ENCODE results near the gene MDN1. TPM values are rescaled to one million over a fixed set of nuclear protein-coding genes. Genes with fewer than 3 reads are reported as not detected.
A peak's percentile ranks its signal among the peaks of the same experiment; 100 is the strongest.

MDN1 gene
- total and polyA plus RNA-seq, 2 of the 8 experiments (the other 6 are each of a cell fraction or from before 2014, with no cell fraction given), result 53.5 to 179 TPM

DNA sequence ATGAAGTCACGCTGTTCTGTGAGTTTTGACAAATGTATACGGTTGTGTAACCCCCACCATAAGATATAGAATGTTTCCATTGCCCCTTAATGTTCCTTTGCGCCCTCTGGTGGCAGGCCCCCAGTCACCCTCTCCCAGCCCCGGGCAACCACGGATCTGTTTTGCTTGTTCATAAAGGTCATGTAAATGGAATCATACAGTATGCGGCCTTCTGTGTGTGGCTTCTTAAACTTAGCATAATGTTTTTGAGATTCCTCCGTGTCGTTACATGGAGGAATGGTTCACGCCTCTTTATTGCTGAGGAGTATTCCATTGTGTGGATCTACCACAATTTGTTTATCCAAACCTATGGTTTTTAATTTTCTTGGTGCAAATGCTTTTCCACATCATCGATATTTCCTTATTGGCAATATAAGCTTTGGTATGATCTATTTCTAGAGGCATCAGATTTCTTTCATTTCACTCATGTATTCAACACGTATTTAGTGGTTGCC lies 209.4 kb downstream of the MDN1 start:
- no peaks in the 10 kb centered on the region for H3K9me3 ChIP-seq (ENCODE audit: insufficient read depth in 2 of 2, low read depth in 1 of 2, low read length in 1 of 2)
- ChIA-PET CTCF (ENCODE audit: partially characterized antibody) (interaction anchor here (0.6 to 11.0 kb wide), 42 partner anchors 9 to 305 kb away, joined by 3 to 183 read pairs (median 5); partner anchors contain the start of gene ANKRD6), POLR2A (ENCODE audit: partially characterized antibody) (no interaction called here)
- no peak overlapping the region for H4K5ac ChIP-seq (ENCODE audit: insufficient read length, low read depth, low read length)
- no peak overlapping the region for H2BK15ac ChIP-seq (ENCODE audit: low read length)
- WGBS, 2 experiments (ENCODE audit: extremely low coverage in 1 of 2, insufficient coverage in 1 of 2, insufficient read length in 1 of 2, insufficient replicate concordance in 2 of 2, low coverage in 1 of 2, low lambda C conversion rate in 2 of 2, missing lambda C conversion rate in 1 of 2), result 48% methylated on average over 11 of the region's 11 CpGs; no CpG with 5 or more reads in 1 of the 2 experiments
- no peaks in the 10 kb centered on the region for H3K36me3 ChIP-seq (ENCODE audit: control insufficient read depth in 2 of 4, insufficient read depth in 4 of 4, low read length in 3 of 4)
- H3K18ac ChIP-seq (ENCODE audit: extremely low read depth, low read length), result no peak overlapping the region
- H4K20me1 ChIP-seq (replicated peaks in 1 of 2; ENCODE audit: control insufficient read depth in 1 of 2, insufficient read depth in 2 of 2, low read length in 2 of 2), result no peaks in the 10 kb centered on the region
- no peak overlapping the region for H4K91ac ChIP-seq (replicated peaks; ENCODE audit: insufficient read length, low read length)
- no peak overlapping the region for H3K14ac ChIP-seq (ENCODE audit: insufficient read length)
- H3K4me3 ChIP-seq (ENCODE audit: extremely low read depth in 1 of 4, insufficient read depth in 2 of 4, low read depth in 3 of 4, low read length in 4 of 4), result no peak overlapping the region
- no peak overlapping the region for H3K4ac ChIP-seq (replicated peaks; ENCODE audit: insufficient read length, low read depth, low read length)
- no peak overlapping the region for H3K4me2 ChIP-seq (ENCODE audit: insufficient read depth in 1 of 2, low read depth in 2 of 2, low read length in 2 of 2)
- H3K79me2 ChIP-seq (ENCODE audit: control insufficient read depth in 1 of 2, insufficient read depth in 2 of 2, low read length in 2 of 2), result no peaks in the 10 kb centered on the region
- H2BK120ac ChIP-seq (replicated peaks; ENCODE audit: low read depth, low read length), result no peak overlapping the region
- H3K4me1 ChIP-seq (replicated peaks in 1 of 4; ENCODE audit: control insufficient read depth in 3 of 4, insufficient read depth in 4 of 4, low read length in 3 of 4), result no peaks in the 10 kb centered on the region
- H3K23ac ChIP-seq (ENCODE audit: insufficient read length), result no peak overlapping the region
- no peak overlapping the region for H4K8ac ChIP-seq (ENCODE audit: extremely low read depth, insufficient read depth, low read length)
- DNase-seq (ENCODE audit: low read depth in 1 of 2, low spot score in 2 of 2) (peak in 1 of 2 experiments; percentile 90), FAIRE-seq (peak; percentile 88)
- no peak overlapping the region for H3K9ac ChIP-seq (replicated peaks in 1 of 4; ENCODE audit: extremely low read depth in 1 of 4, low read depth in 3 of 4, low read length in 3 of 4)
- H2BK12ac ChIP-seq (ENCODE audit: low read depth, low read length), result no peak overlapping the region
- no peak overlapping the region for H3K56ac ChIP-seq (replicated peaks; ENCODE audit: insufficient read length, low read depth, low read length)
- H2AFZ ChIP-seq (ENCODE audit: low read length), result no peak overlapping the region
- no peak overlapping the region for H2BK20ac ChIP-seq (ENCODE audit: low read length)
- H3K27me3 ChIP-seq (replicated peaks in 1 of 4; ENCODE audit: control insufficient read depth in 3 of 4, extremely low read depth in 1 of 4, insufficient read depth in 3 of 4, low read length in 3 of 4), result no peaks in the 10 kb centered on the region
- no peaks in the 10 kb centered on the region; the same call in 1 of the 2 replicates for H3K79me1 ChIP-seq (ENCODE audit: low read depth, low read length)
- H3K23me2 ChIP-seq (ENCODE audit: low read depth, low read length), result no peaks in the 10 kb centered on the region
- H2AK5ac ChIP-seq (ENCODE audit: low read depth, low read length), result no peak overlapping the region
- H2BK5ac ChIP-seq (ENCODE audit: low read depth, low read length), result no peak overlapping the region
- H3K27ac ChIP-seq (ENCODE audit: low read depth, low read length), result no peak overlapping the region
- TF ChIP-seq HDAC2 (IDR thresholded peaks at IDR 0.05; ENCODE audit: borderline replicate concordance in 1 of 2, low read depth in 2 of 2, low read length in 2 of 2) (no peak), KDM1A (IDR thresholded peaks at IDR 0.05; ENCODE audit: borderline replicate concordance, low read length) (no peak), USF2 (IDR thresholded peaks at IDR 0.05; ENCODE audit: low read length) (no peak), JUND (IDR thresholded peaks at IDR 0.05; ENCODE audit: low read length) (no peak), SUZ12 (IDR thresholded peaks at IDR 0.05; ENCODE audit: low read length) (no peak), SIX5 (IDR thresholded peaks at IDR 0.05; ENCODE audit: low read depth, low read length) (no peak), EZH2 (IDR thresholded peaks at IDR 0.05; ENCODE audit: low read depth, low read length, severe bottlenecking) (no peak), CBX5 (IDR thresholded peaks at IDR 0.05; ENCODE audit: low read depth, low read length) (no peak), SAP30 (IDR thresholded peaks at IDR 0.05; ENCODE audit: insufficient read depth, insufficient replicate concordance, low read length) (no peak)
